ENCODE measurements around the gene C2.
"Not testable (repeated sequence)": the region's sequence is repeated elsewhere in the genome, so short reads cannot be mapped to it uniquely, and the experiment has no call there.

Gene C2

GRCh38 chr6:31905041-31905440 lies 22.5 kb upstream of the C2 start:
- H3K27me3 ChIP-seq (ENCODE audit: control insufficient read depth, insufficient read depth, low read length) = no peaks in the 10 kb centered on the region

GRCh38 chr6:31906122-31906521 lies 21.4 kb upstream of the C2 start:
- no peak overlapping the region for H2AFZ ChIP-seq
- no peaks in the 10 kb centered on the region for H3K36me3 ChIP-seq (ENCODE audit: control insufficient read depth, insufficient read depth, low read length)
- H3K9me3 ChIP-seq (ENCODE audit: control insufficient read depth, low read length) = no peaks in the 10 kb centered on the region
- peaks cover 5% of the 10 kb centered on the region for H3K4me1 ChIP-seq
- no peak overlapping the region for H3K4me3 ChIP-seq (ENCODE audit: low read depth, low read length)
- no peak for TF ChIP-seq CTCF (IDR thresholded peaks at IDR 0.05)
- no peaks in the 10 kb centered on the region for H3K27me3 ChIP-seq (ENCODE audit: control insufficient read depth, insufficient read depth, low read length)
- H3K79me2 ChIP-seq = no peaks in the 10 kb centered on the region
- no peak overlapping the region for H3K27ac ChIP-seq
- H3K4me2 ChIP-seq (ENCODE audit: low read length) = no peak overlapping the region
- no peak overlapping the region for H3K9ac ChIP-seq

More at GRCh38 chr6:31905041-31905440, 22.5 kb upstream of the C2 start:
- Histone ChIP-seq H3K4me2 (ENCODE audit: low read length) (no peak overlapping the region), H3K9ac (no peak overlapping the region), H2AFZ (no peak overlapping the region), H3K79me2 (no peaks in the 10 kb centered on the region), H3K36me3 (ENCODE audit: control insufficient read depth, insufficient read depth, low read length) (no peaks in the 10 kb centered on the region), H3K4me3 (ENCODE audit: low read depth, low read length) (no peak overlapping the region), H3K27ac (no peak overlapping the region), H3K9me3 (ENCODE audit: control insufficient read depth, low read length) (no peaks in the 10 kb centered on the region), H3K4me1 (peaks cover 5% of the 10 kb centered on the region)
- TF ChIP-seq CTCF (IDR thresholded peaks at IDR 0.05) = no peak

- H3K9me3 ChIP-seq (ENCODE audit: control insufficient read depth, low read length) = not testable (repeated sequence)
Measured at GRCh38 chr6:31906727-31907126, 20.8 kb upstream of the C2 start.

GRCh38 chr6:31907158-31907813 lies 20.2 kb upstream of the C2 start:
- peaks cover 5% of the 10 kb centered on the region for H3K4me1 ChIP-seq
- no peak overlapping the region for H2AFZ ChIP-seq
- H3K9me3 ChIP-seq (ENCODE audit: control insufficient read depth, low read length) = no peaks in the 10 kb centered on the region
- no peaks in the 10 kb centered on the region for H3K36me3 ChIP-seq (ENCODE audit: control insufficient read depth, insufficient read depth, low read length)
- H3K9ac ChIP-seq = no peak overlapping the region
- no peak overlapping the region for H3K4me3 ChIP-seq (ENCODE audit: low read depth, low read length)
- no peak overlapping the region for H3K27ac ChIP-seq
- H3K79me2 ChIP-seq = no peaks in the 10 kb centered on the region
- TF ChIP-seq CTCF (IDR thresholded peaks at IDR 0.05) = no peak
- H3K4me2 ChIP-seq (ENCODE audit: low read length) = no peak overlapping the region
- no peaks in the 10 kb centered on the region for H3K27me3 ChIP-seq (ENCODE audit: control insufficient read depth, insufficient read depth, low read length)

More at GRCh38 chr6:31906727-31907126, 20.8 kb upstream of the C2 start:
- not testable (repeated sequence) for H3K4me1 ChIP-seq; H3K4me2 ChIP-seq (ENCODE audit: low read length); H3K9ac ChIP-seq; H3K36me3 ChIP-seq (ENCODE audit: control insufficient read depth, insufficient read depth, low read length); H2AFZ ChIP-seq; H3K79me2 ChIP-seq; H3K27ac ChIP-seq; H3K27me3 ChIP-seq (ENCODE audit: control insufficient read depth, insufficient read depth, low read length); H3K4me3 ChIP-seq (ENCODE audit: low read depth, low read length)

- not testable (repeated sequence) for H3K4me3 ChIP-seq (ENCODE audit: low read depth, low read length); H3K9ac ChIP-seq; H3K9me3 ChIP-seq (ENCODE audit: control insufficient read depth, low read length); H3K27me3 ChIP-seq (ENCODE audit: control insufficient read depth, insufficient read depth, low read length); H3K36me3 ChIP-seq (ENCODE audit: control insufficient read depth, insufficient read depth, low read length); H3K79me2 ChIP-seq; H3K4me2 ChIP-seq (ENCODE audit: low read length); H2AFZ ChIP-seq; H3K27ac ChIP-seq; H3K4me1 ChIP-seq
Measured at GRCh38 chr6:31908255-31908654, 19.3 kb upstream of the C2 start.

- Histone ChIP-seq H3K4me3 (ENCODE audit: low read depth, low read length) (no peak overlapping the region), H2AFZ (no peak overlapping the region), H3K27ac (no peak overlapping the region), H3K4me1 (no peaks in the 10 kb centered on the region), H3K4me2 (ENCODE audit: low read length) (no peak overlapping the region), H3K9ac (no peak overlapping the region), H3K79me2 (no peaks in the 10 kb centered on the region), H3K9me3 (ENCODE audit: control insufficient read depth, low read length) (no peaks in the 10 kb centered on the region), H3K36me3 (ENCODE audit: control insufficient read depth, insufficient read depth, low read length) (no peaks in the 10 kb centered on the region), H3K27me3 (ENCODE audit: control insufficient read depth, insufficient read depth, low read length) (no peaks in the 10 kb centered on the region)
- TF ChIP-seq CTCF (IDR thresholded peaks at IDR 0.05) = no peak
Measured at GRCh38 chr6:31908791-31909190, 18.7 kb upstream of the C2 start.

GRCh38 chr6:31909298-31909697 lies 18.2 kb upstream of the C2 start:
- not testable (repeated sequence) for H3K9me3 ChIP-seq (ENCODE audit: control insufficient read depth, low read length); H3K27ac ChIP-seq; H3K4me3 ChIP-seq (ENCODE audit: low read depth, low read length); H3K79me2 ChIP-seq; H3K27me3 ChIP-seq (ENCODE audit: control insufficient read depth, insufficient read depth, low read length); H3K4me1 ChIP-seq; H3K36me3 ChIP-seq (ENCODE audit: control insufficient read depth, insufficient read depth, low read length); H2AFZ ChIP-seq; H3K4me2 ChIP-seq (ENCODE audit: low read length); H3K9ac ChIP-seq

Data from parathyroid adenoma (tissue), 2 donors.